ENCODE data around the gene CTSF.

Gene CTSF

DNA sequence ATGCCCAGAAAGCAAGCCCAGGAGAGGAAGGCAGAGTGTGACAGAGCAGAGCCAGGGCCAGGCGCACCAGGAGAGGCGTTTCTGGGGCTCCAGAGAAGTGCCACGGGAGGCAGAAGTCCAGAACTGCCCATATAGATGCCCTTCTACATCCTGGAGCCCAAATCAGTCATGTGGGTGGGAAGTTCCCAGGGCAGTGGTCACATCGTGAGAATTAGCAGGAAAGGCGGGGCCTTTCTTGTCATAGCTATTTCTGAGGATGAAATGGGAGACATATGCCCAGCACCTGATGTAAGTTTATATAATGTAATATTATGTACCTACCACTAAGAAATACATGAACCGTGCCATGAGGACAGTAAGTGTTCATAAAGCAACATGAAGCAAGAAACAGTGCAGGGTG is 35.6 kb downstream of the CTSF start:
- no peak for DNase-seq (ENCODE audit: low read depth)

DNA sequence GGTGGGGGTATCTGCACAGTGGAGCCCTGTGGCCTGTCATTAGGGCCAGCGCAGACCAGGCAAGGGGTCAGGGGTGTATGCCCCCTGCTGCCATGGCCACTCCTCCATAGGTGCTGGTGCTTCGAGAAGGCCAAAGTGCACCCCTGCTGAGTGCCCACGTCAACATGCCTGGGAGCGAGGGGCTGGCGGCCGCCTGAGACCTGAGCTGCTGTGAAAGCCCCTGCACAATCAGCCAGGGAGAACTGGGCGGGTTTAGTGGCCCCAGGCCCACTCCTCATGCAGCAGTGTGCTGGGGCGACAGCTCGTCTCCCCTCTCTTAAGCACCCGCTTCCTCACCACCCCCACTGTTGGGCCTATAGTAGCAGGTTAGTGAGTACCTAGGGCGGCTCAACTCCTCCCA is 36.6 kb downstream of the CTSF start:
- DNase-seq (ENCODE audit: low read depth) = no peak

DNA sequence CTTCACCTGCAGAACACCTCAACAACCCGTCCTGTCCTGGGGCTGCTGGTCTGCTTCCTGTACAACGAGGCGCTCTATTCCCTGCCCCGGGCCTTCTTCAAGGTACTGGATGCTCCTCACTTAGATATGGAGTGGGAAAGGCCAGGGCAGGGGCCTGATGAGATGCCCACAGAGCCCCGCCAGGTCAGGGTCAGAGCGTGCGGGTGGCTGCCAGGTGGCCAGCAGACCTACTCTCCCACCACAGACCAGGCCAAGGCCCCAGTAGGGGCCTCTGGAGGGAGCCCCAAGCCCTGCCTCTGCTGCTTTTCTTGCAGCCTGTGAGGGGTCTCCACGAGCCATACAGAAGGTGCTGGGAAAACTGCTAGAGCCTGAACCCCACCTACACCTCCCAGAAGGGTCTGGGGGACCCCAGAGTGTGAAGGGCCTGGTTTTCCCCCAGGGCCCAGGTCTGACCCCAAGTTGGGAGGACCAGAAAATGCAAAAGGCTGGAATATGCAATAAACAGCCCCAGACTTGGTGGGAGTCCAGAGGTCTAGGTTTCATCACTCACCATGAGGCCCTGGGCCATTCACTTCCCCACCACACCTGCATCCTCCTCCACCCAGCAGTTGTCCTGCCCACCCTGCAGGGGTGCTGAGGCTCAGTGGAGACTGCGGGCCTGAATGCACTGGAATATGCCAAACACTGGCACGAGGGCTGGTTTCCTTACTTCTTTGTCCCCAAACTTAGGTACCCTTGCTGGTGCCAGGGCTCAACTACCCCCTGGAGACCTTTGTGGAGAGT is 37.3 kb downstream of the CTSF start:
- DNase-seq (ENCODE audit: low read depth) = no peak

DNA sequence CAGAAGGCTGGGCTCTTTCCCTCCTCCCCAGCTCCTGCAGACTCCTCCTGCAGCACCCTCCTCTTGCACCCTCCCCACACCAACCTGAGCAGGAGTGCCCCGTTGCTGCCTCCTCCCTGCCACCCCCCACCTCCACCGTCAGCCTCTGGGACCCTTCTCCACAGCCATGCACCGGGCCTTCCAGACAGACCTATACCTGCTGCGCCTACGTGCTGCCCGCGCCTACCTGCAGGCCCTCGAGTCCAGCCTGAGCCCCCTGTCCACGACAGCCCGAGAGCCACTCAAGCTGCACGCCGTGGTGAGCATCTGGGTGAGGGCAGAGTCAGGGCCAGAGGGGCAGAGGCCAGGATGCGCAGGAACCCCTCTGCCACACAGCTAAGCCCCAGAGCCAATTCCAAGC is 38.8 kb downstream of the CTSF start:
- DNase-seq (ENCODE audit: low read depth) = no peak

DNA sequence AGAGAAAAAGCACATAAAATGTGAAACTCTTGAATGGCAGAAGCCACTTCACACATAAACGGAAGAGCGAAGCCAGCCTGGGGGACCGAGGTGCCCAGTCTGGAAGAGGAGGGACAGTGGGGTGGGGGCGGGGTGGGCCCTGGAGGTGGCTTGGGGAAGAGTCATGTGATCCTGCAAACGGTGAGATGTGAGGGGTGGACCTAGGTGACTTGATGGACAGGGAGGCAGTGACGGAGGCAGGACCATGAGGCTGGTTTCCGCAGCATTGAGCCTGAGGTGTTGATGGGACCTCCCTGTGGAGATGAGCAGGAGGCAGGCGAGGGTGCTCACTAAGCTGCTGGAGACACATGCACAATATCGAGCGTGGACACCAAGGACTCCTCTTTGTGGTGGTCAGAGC is 39.3 kb downstream of the CTSF start:
- no peak for DNase-seq (ENCODE audit: low read depth)

DNA sequence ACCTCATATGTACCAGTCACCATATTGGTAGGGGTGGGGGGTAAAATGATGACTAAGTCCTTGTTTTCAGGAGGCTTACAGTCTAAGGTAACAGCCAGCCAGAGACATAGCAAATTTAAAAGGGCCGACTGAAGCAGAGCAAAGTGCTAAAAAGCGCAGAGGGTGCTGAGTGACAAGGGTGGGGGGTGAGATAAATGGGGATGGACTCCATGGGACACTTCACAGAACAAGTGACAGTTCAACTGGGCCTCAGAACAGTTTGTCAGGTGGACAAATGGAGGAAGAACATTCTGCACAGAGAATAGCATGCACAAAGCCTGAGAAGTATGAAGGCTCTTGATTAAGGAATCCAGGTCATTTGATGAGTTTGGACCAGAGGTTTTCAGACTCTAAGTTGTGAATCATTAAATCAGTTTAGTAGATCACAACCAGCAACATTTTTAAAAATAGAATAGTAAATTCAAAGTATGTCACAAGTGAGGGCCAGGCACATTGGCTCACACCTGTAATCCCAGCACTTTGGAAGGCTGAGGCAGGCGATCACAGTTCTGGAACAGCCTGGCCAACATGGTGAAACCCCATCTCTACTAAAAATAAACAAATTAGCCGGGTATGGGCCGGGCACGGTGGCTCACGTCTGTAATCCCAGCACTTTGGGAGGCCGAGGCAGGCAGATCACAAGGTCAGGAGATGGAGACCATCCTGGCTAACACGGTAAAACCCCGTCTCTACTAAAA is 43.9 kb downstream of the CTSF start:
- DNase-seq (ENCODE audit: low read depth) = no peak

DNA sequence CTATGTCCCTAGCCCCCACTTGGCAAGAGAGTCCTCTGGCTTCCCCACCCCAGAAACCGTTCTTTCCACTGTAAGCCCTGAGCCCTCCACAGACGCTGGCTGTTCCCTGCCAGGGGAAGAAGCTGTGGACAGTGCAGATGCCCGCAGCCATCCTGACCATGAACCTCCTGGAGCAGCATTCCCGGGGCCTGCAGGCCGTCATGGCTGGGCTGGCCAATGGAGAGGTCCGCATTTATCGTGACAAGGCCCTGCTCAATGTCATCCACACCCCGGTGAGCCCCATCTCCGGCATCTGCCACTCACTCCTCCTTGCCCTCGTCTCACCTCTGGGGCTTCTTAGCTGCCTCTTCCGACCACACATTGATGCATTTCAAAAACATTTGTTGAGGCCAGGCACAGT is 44.8 kb downstream of the CTSF start:
- no peak for DNase-seq (ENCODE audit: low read depth)

All from activated T-cell treated with anti-CD3 and anti-CD28 coated beads for 1 hour (primary cell).